Heart left ventricle (tissue), 16 donors: ENCODE results near the gene PP2D1. TPM values are rescaled to one million over a fixed set of nuclear protein-coding genes. Genes with fewer than 3 reads are reported as not detected.

Source experiments
- ATAC-seq, 4 donors: fragments of 200-7000 bp; cut with Tn5 transposase; one replicate each; pipeline ENCODE4 v1.9.1; 2020 to 2022; ENCODE audit warnings: moderate library complexity in 4 of 4, mild to moderate bottlenecking in 3 of 4, moderate number of reproducible peaks in 1 of 4
- DNase-seq, 5 donors: peaks; one replicate each; pipeline ENCODE4 v3.0.0-alpha.2; 2020
- H3K27ac ChIP-seq, 12 donors: fragments of 200-600 bp; sonication (generic) in 4 of 12; one replicate each; pipeline versions ENCODE4 v1.5.0 to v1.8.0; 2016 to 2022; ENCODE audit warnings: mild to moderate bottlenecking in 2 of 12
- H3K27me3 ChIP-seq, 9 donors: fragments of 200-600 bp; sonication (generic) in 2 of 9; one replicate each; pipeline versions ENCODE4 v1.5.1 to v1.8.0; 2016 to 2022; ENCODE audit warnings: mild to moderate bottlenecking in 3 of 9
- H3K36me3 ChIP-seq, 9 donors: fragments of 200-600 bp; sonication (generic) in 2 of 9; one replicate each; pipeline versions ENCODE4 v1.5.0 to v1.8.0; 2018 to 2022; ENCODE audit warnings: mild to moderate bottlenecking in 2 of 9
- H3K4me1 ChIP-seq, 12 donors: fragments of 200-600 bp; sonication (generic) in 4 of 12; one replicate each; pipeline versions ENCODE4 v1.5.0 to v1.8.0; 2016 to 2022; ENCODE audit warnings: mild to moderate bottlenecking in 3 of 12
- H3K4me3 ChIP-seq, 12 donors: fragments of 200-600 bp; sonication (generic) in 4 of 12; one replicate each; pipeline versions ENCODE4 v1.5.0 to v1.8.0; 2017 to 2022; ENCODE audit warnings: mild to moderate bottlenecking in 9 of 12, moderate library complexity in 4 of 12
- H3K9me3 ChIP-seq, 12 donors: fragments of 200-600 bp; sonication (generic) in 4 of 12; one replicate each; pipeline versions ENCODE4 v1.5.0 to v1.8.0; 2016 to 2022; ENCODE audit warnings: mild to moderate bottlenecking in 1 of 12
- CTCF ChIP-seq, 12 donors: fragments of 200-600 bp; sonication (generic) in 4 of 12; IDR thresholded peaks; one replicate each; pipeline versions ENCODE4 v1.5.0 to v1.8.0; 2018 to 2022; ENCODE audit warnings: antibody characterized with exemption in 12 of 12, mild to moderate bottlenecking in 5 of 12
- POLR2A ChIP-seq, 2 donors: fragments of 450-650 bp; IDR thresholded peaks; one replicate each; pipeline ENCODE4 v1.6.1; 2017; ENCODE audit warnings: antibody characterized with exemption in 2 of 2, mild to moderate bottlenecking in 2 of 2, moderate library complexity in 2 of 2
- WGBS, 4 donors: extraction: QIAGEN DNeasy Blood & Tissue Kit in 2 of 4; methylation state at CpG; one replicate each; pipeline versions ENCODE4 v1.1.5 to v1.1.7; 2013 to 2018; 5-methylcytosine and 5-hydroxymethylcytosine counted together
- intact Hi-C, 10 donors: fragments of 100-400 bp; cut with DNase I; formaldehyde crosslinking; loops; one replicate each; pipeline versions ENCODE4 v1.11.1 to v1.14.2; 2022
- polyA plus RNA-seq, 2 donors: library from polyadenylated mRNA; stranded (reverse); fragments of 200-250 nt; gene quantifications; one replicate each; pipeline ENCODE4 v1.2.3, GENCODE V29; 2013
- total RNA-seq, 9 donors: library from RNA; depleted of rRNA in 2 of 9; stranded (reverse); fragments of >200 nt in 2 of 9; fragmentation: NEBNext Ultra II Directional in 3 of 9; extraction: Animal tissue kit (Norgen Biotek cat#: 25700) in 3 of 9; gene quantifications; one replicate each; pipeline versions ENCODE4 v1.1.0 to v1.2.4, GENCODE V29; 2016 to 2023
- donor health status: ischemic (EF 13 %, LVEDD 7.1; RV severe dilation, severe dysfunction).
- donor health status: healthy with polysubstance abuse.
- donor health status: DM: no; HTN: yes; CAD: no.
- donor health status: DM: no; HTN: no; CAD: no.
- donor health status: ischemic (EF 25% LVEDD 6.9; RV normal size, moderate dysfunction).
- donor health status: ischemic (EF 25% LVEDD 5.7; RV mildly dilated, moderate dysfunction).
- donor health status: healthy.
- donor health status: DM: yes; HTN: yes; CAD: no.
- donor health status: ischemic (EF 35%, LVEDD 5.7; RV mildly dilated, moderate dysfunction).
- donor health status: nonischemic (EF 11% LVEDD 7.7; RV severe dilation, severe dysfunction).
- donor health status: DM: yes; HTN: yes; CAD: no.
- donor health status: PGD.
- donor health status: ischemic (EF 29% LVEDD 5.4; RV normal size, mild dysfunction).
- donor health status: nonischemic (EF 23%, LVEDD 6.1; RV moderate dilation, normal function).

Gene PP2D1
- total and polyA plus RNA-seq, 11 donors = not detected

GRCh38 chr3:20039765-20040547, 27.9 kb upstream of the PP2D1 start, which contains the start of gene KAT2B:
TSS of gene KAT2B (plus strand) at chr3:20040446. CDS start at chr3:20040478, 32 bp downstream.
- H3K36me3 ChIP-seq = no peaks in the 10 kb centered on the region
- H3K27ac ChIP-seq = peak within 1 kb of the TSS; percentile 93 to 99 (median 98)
- TF ChIP-seq CTCF (IDR thresholded peaks at IDR 0.05) (peak; percentile 57 to 89 (median 71)), POLR2A (IDR thresholded peaks at IDR 0.05) (peak in 1 of 2 donors; percentile 48)
- WGBS, 4 donors = 0% methylated on average over 19 to 72 of the region's 75 CpGs
- DNase-seq (peak; percentile 84 to 92 (median 85)), ATAC-seq (peak; percentile 68 to 84 (median 78))
- intact Hi-C loops = loop anchor here in 9 of 10 donors (2.0 to 10.0 kb wide), 12 partner anchors 37 to 233 kb away; partner anchors contain the start of genes RAB5A (in 8 of the 9) and SGO1 (in 8 of the 9)
- H3K9me3 ChIP-seq = no peaks in the 10 kb centered on the region
- no peaks in the 10 kb centered on the region for H3K27me3 ChIP-seq
- H3K4me3 ChIP-seq = peak within 1 kb of the TSS; percentile 59 to 95 (median 85)
- H3K4me1 ChIP-seq = peaks cover 4 to 51% (median 40%) of the 10 kb centered on the region in 12 donors

DNA sequence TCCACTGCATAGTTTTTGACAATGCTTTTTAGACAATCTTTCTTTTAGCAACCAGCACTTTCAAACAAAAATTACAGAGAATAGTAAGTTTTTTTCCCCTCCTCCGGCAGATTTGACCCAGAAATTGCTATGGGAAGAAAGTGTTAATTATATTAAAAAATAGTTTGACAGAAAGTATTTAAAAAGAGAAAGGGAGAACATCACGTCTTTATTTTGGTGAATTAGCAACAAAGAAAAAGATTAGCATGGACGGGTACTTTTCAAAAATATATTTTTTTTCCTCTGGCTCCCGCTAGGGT, 27.4 kb upstream of the PP2D1 start:
- 0 to 1% (median 1%) methylated on average over 4 of the region's 4 CpGs for WGBS, 4 donors
- Histone ChIP-seq H3K4me3 (peak overlapping the region; percentile 59 to 95 (median 85)), H3K27ac (peak overlapping the region; percentile 93 to 99 (median 98)), H3K27me3 (no peaks in the 10 kb centered on the region), H3K36me3 (no peaks in the 10 kb centered on the region), H3K9me3 (no peaks in the 10 kb centered on the region), H3K4me1 (peaks cover 4 to 46% (median 36%) of the 10 kb centered on the region in 12 donors)
- DNase-seq = no peak
- ATAC-seq = no peak
- TF ChIP-seq CTCF (IDR thresholded peaks at IDR 0.05) = no peak
- TF ChIP-seq POLR2A (IDR thresholded peaks at IDR 0.05) = no peak
- intact Hi-C loops = loop anchor here in 6 of 10 donors (2.0 to 10.0 kb wide), 6 partner anchors 43 to 155 kb away; partner anchors contain the start of genes RAB5A (in 4 of the 6) and SGO1 (in 1 of the 6)

DNA sequence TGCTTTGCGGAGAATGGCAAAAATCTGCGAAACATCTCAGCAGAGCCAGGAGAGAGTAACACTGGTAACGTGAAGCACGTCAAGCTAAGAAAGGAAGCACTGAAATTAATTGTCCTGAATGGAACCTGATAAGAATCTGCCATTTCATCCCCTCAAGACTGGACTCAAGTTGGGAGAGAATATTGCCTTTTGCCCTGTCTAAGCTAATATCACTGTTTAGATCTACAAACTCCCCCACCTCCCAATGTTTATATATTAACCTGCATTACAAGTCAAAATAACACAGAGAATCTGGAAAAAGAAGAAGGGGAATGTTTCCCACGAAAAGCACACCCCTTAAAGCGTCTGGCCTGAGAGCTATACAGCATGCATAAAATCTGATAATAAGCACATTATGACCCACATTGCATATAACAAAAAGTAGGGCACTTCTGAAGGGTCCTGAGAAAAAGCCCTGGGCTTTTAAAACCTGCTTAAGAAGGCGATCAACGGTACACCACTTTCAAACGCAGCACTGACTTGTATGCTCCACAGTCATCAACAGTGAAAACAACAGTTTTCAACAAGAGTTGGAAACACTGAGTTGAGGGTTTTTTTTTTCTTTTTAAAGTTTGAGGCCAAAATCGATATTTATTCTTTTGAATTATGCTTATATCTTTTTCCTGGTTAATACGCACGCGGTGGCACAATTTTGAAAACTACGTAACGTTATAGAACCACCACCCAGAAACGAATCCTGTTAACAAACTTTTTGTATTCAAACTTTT, 26.8 kb upstream of the PP2D1 start:
- TF ChIP-seq POLR2A (IDR thresholded peaks at IDR 0.05) (no peak), CTCF (IDR thresholded peaks at IDR 0.05) (no peak)
- DNase-seq = no peak
- H3K27me3 ChIP-seq = no peaks in the 10 kb centered on the region
- peak overlapping the region; percentile 59 to 95 (median 85) for H3K4me3 ChIP-seq
- H3K36me3 ChIP-seq = no peaks in the 10 kb centered on the region
- H3K27ac ChIP-seq = peak overlapping the region; percentile 93 to 99 (median 98)
- peaks cover 4 to 41% (median 31%) of the 10 kb centered on the region in 12 donors for H3K4me1 ChIP-seq
- no peaks in the 10 kb centered on the region for H3K9me3 ChIP-seq
- intact Hi-C loops = loop anchor here in 6 of 10 donors (2.0 to 10.0 kb wide), 6 partner anchors 43 to 154 kb away; partner anchors contain the start of genes RAB5A (in 4 of the 6) and SGO1 (in 1 of the 6)
- 17 to 29% (median 21%) methylated on average over 16 of the region's 16 CpGs for WGBS, 4 donors
- ATAC-seq = no peak
